ENCODE results near the gene BTNL9.

BTNL9 gene

GRCh38 chr5:181045316-181045715 is 5.2 kb downstream of the BTNL9 start:
- no peak for TF ChIP-seq TAF1 (IDR thresholded peaks at IDR 0.05; ENCODE audit: borderline replicate concordance, insufficient read depth, low read length)
- TF ChIP-seq FOXP2 (optimal IDR thresholded peaks at IDR 0.05; ENCODE audit: borderline replicate concordance, extremely low read depth, extremely low read length, insufficient read depth) = no peak
- TF ChIP-seq SIN3A (IDR thresholded peaks at IDR 0.05; ENCODE audit: borderline replicate concordance, insufficient read depth, low read length) = no peak
- no peak for TF ChIP-seq REST (IDR thresholded peaks at IDR 0.05; ENCODE audit: insufficient read depth in 1 of 2, low read depth in 2 of 2, low read length in 2 of 2)
- no peak for TF ChIP-seq POLR2AphosphoS5 (IDR thresholded peaks at IDR 0.05; ENCODE audit: low read depth, low read length)

DNA sequence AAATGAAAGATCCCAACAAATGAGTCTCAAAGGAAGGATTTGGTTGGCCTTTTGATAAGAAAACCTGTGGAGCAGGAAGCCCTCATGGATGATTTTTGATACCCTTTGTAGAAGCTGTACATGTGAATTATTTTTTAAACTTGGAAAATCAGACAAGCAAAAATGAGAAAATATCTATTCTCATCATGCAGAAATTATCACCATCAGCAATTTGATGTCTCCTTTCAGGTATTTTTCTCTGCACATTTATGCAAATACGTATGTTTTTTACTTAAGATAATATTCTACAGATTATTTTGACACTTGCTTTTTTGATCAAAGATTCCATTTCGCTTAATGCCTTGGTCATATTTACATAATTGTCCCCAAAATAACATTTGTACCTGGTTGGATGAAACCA is 7.2 kb downstream of the BTNL9 start:
- TF ChIP-seq SIN3A (IDR thresholded peaks at IDR 0.05; ENCODE audit: borderline replicate concordance, insufficient read depth, low read length) = no peak
- TF ChIP-seq FOXP2 (optimal IDR thresholded peaks at IDR 0.05; ENCODE audit: borderline replicate concordance, extremely low read depth, extremely low read length, insufficient read depth) = no peak
- no peak for TF ChIP-seq POLR2AphosphoS5 (IDR thresholded peaks at IDR 0.05; ENCODE audit: low read depth, low read length)
- no peak for TF ChIP-seq TAF1 (IDR thresholded peaks at IDR 0.05; ENCODE audit: borderline replicate concordance, insufficient read depth, low read length)
- TF ChIP-seq REST (IDR thresholded peaks at IDR 0.05; ENCODE audit: insufficient read depth in 1 of 2, low read depth in 2 of 2, low read length in 2 of 2) = no peak

- TF ChIP-seq SIN3A (IDR thresholded peaks at IDR 0.05; ENCODE audit: borderline replicate concordance, insufficient read depth, low read length) (no peak), TAF1 (IDR thresholded peaks at IDR 0.05; ENCODE audit: borderline replicate concordance, insufficient read depth, low read length) (no peak), REST (IDR thresholded peaks at IDR 0.05; ENCODE audit: insufficient read depth in 1 of 2, low read depth in 2 of 2, low read length in 2 of 2) (no peak), POLR2AphosphoS5 (IDR thresholded peaks at IDR 0.05; ENCODE audit: low read depth, low read length) (no peak), FOXP2 (optimal IDR thresholded peaks at IDR 0.05; ENCODE audit: borderline replicate concordance, extremely low read depth, extremely low read length, insufficient read depth) (no peak)
Measured at GRCh38 chr5:181047921-181048320, 7.9 kb downstream of the BTNL9 start.

DNA sequence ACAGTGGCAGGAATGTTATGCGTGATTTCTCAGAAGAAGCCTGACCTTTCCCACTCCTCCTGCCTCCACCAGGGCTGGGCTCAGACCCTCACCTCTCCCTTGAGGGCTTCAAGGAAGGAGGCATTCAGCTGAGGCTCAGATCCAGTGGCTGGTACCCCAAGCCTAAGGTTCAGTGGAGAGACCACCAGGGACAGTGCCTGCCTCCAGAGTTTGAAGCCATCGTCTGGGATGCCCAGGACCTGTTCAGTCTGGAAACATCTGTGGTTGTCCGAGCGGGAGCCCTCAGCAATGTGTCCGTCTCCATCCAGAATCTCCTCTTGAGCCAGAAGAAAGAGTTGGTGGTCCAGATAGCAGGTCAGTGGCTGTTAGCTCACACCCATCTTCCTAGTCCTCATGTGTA is 9.9 kb downstream of the BTNL9 start:
- TF ChIP-seq REST (IDR thresholded peaks at IDR 0.05; ENCODE audit: insufficient read depth in 1 of 2, low read depth in 2 of 2, low read length in 2 of 2) (no peak), FOXP2 (optimal IDR thresholded peaks at IDR 0.05; ENCODE audit: borderline replicate concordance, extremely low read depth, extremely low read length, insufficient read depth) (no peak), TAF1 (IDR thresholded peaks at IDR 0.05; ENCODE audit: borderline replicate concordance, insufficient read depth, low read length) (no peak), POLR2AphosphoS5 (IDR thresholded peaks at IDR 0.05; ENCODE audit: low read depth, low read length) (no peak), SIN3A (IDR thresholded peaks at IDR 0.05; ENCODE audit: borderline replicate concordance, insufficient read depth, low read length) (no peak)
